ENCODE data around the gene CAPN7.
A peak's percentile ranks its signal among the peaks of the same experiment; 100 is the strongest.

The CAPN7 gene

GRCh38 chr3:15279205-15279604 lies 73.2 kb downstream of the CAPN7 start:
- no peak for DNase-seq

DNA sequence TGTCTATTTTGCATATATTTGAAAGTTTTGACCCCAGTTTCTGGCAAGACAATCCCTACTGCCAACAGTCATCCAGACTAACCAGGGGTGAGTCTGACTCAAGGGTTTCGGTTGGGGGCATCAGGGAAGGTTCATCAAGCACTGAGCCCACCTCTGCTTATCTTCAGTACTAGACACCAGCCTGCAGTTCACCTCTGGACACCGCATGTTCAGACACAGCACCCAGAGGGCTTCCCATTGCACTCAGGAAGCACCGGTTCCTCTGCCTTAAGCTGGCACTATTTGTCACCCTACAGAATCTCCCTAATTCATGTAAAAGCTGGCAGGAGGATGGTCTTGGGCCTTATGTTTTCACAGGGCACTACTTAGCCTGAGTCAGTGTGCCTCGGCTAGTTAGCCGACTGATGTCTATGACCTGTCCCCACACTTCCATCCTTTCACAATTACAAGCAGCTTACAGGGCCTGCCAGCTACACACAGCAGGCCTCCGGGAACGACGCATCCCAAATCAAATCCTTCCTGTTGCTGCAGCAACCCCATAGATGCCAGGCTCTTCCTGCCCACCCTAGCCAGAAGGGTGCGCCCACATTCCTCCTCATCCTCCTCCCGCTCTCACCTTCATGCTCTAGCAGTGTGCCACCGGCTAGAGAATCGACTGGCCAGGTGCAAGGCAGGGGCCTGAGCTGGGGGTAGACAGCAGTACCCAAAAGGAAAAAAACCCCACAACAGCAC lies 73.8 kb downstream of the CAPN7 start:
- no peak for DNase-seq

DNA sequence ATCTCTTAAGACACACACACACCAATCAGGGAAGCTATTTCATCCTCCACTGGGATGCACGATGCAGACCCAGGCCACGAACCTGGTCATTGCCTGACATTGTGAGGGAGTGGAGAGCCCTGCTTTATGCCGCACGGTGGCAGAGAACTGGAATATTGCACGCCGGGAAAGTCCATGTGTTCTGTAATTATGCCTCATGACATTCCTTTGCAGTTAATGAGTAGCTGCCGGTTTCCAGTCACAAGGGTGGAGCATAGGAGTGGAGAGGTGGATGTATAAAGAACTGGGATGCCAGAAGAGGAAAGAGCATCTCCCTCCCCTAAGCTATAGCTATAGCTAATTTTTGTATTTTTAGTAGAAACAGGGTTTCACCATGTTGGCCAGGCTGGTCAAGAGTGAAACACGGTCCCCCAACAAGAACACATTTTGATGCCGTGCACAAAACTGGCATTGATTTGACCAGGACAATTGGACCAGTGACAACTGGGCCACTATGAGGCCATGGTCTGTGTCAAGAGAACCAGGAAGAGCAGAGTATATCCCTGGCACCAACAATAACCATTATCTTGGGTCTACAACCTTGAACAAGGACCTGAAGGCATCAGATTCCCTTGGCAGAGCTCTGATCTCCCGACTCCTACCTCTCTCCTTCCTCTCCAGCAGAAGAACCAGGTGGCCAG lies 74.9 kb downstream of the CAPN7 start:
- DNase-seq: no peak

DNA sequence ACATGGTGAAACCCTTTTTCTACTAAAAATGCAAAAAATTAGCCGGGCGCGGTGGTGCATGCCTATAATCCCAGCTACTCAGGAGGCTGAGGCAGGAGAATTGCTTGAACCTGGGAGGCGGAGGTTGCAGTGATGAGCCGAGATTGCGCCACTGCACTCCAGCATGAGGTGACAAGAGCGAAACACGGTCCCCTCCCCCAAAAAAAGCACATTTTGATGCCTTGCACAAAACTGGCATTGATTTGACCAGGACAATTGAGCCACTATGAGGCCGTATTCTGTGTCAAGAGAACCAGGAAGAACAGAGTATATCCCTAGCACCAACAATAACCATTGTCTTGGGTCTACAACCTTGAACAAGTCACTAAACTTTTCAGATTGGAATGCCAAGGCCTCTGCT lies 75.8 kb downstream of the CAPN7 start:
- no peak for DNase-seq

GRCh38 chr3:15283702-15284101 lies 77.7 kb downstream of the CAPN7 start:
- DNase-seq: no peak

- DNase-seq: no peak
These were observed 78.3 kb downstream of the CAPN7 start for GRCh38 chr3:15284121-15284889.

GRCh38 chr3:15286022-15286421 lies 80.0 kb downstream of the CAPN7 start:
- DNase-seq: no peak

DNA sequence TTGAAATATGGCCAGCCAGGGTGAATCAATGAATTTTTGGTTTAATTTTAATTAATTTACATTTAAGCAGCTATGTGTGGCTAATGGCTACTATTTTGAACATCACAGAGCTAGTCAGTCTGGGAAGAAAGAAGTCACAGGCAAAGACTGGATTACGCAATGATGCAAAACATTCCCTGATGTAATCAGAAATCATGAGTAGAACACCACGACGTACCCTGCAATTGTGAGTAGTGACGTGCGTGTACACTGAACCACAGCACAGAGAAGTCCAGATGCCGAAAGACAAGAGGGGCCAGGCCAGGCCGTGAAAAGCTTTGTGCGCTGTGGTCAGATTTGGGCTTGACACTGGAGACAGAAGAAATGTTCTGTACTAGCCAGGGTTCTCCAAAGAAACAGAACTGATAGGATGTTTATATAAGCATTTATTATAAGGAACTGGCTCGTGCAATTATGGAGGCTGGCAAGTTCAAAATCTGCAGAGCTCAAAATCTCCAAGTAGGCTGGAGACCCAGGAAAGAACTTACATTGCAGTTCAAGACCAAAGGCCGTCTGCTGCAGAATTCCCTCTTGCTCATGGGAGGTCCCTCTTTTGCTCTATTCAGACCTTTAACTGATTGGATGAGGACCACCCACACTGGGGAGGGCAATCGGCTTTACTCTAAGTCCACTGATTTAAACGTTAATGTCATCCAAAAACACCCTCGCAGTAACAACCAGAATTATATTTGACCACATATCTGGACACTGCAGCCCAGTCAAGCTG lies 81.7 kb downstream of the CAPN7 start:
- no peak for DNase-seq

- no peak for DNase-seq
These were observed 82.4 kb downstream of the CAPN7 start for GRCh38 chr3:15288331-15289035.

GRCh38 chr3:15289661-15290060 lies 83.6 kb downstream of the CAPN7 start:
- no peak for DNase-seq

DNA sequence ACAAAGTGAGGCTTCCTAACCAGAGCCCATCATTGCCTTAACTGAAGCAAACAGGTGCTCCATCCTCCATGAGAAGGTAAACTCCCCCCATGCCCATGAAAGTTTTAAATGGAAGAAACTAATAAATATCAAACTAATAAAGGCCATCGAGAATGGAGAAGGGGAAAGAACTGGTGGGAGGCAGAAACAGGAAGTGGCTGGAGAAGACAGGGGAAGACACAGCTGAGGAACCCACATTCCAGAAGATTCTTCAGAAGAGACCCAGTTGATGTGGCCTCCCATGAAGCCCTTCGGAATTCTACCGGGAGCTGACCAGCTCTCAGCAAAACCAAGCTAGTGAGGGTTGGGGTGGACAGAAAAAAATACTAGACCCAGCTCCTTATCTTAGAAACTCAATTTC lies 84.7 kb downstream of the CAPN7 start:
- no peak for DNase-seq

DNA sequence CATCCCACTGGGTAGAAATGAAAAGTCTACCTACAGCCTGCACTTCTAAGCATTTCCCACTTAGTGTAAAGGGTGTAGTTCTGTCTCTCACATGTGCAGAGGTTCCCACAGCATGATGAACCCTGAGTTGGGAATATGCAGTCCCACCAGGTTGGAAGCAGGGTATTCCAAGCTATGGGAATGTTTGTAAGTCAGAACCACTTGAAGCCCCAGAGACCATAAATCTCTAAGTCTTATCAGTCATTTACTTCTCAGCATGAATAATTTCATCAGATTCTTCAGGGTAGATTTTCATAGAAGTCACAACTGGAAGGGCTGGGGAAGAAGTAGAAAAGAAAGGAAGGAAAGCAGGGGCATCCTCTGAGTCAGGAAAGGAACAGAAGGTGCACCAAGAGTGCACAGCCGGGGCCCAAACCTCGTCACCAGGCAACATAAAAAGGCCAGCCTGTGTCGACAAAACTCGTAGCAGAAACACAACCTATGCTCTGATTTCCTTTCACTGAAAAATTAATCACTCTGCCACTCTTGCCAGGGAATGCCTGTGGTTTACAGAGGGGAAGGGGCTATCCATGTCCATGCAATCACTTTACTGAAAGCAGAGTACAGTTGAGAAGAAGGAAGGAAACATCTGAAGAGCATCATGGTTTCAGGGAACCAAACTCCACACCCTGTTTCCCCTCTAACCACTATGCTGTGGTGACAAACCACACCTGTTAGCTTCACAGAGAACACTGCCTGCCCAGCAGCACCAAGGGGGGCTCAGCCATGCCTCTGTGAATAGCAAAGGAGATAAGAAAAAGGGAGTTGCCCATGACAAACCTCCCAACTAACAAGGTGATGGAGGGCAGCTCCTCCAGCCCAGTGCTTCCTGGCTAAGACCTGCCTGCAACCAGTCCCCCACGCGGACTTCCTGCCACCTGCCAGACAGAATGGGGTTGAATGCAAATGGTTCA lies 85.8 kb downstream of the CAPN7 start:
- DNase-seq: peak; percentile 89

GRCh38 chr3:15292765-15293522 lies 86.9 kb downstream of the CAPN7 start:
- no peak for DNase-seq

- peak; percentile 32 for DNase-seq
These were observed 88.9 kb downstream of the CAPN7 start for GRCh38 chr3:15294929-15295328.

DNA sequence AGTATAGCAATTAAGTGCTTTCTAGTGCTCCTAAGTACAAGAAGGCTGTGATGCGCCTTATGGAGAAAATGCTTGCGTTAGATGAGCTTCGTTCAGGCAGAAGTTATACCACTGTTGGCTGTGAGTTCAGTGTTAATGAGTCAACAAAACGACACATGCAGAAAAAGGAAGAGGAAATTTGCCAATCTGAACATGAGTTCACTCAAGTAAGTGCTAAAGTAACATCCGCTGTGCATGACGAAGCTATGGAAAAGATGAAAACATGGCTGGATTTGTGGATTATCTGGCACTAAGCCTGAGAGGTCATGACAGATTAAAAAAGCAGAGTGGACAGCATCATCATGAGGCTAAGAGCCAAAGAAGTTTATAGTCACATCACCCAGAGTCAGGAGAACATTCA lies 89.5 kb downstream of the CAPN7 start:
- peak; percentile 93 for DNase-seq

- DNase-seq: no peak
These were observed 91.7 kb downstream of the CAPN7 start for GRCh38 chr3:15297608-15298350.

GRCh38 chr3:15298504-15298903 lies 92.5 kb downstream of the CAPN7 start:
- no peak for DNase-seq

DNA sequence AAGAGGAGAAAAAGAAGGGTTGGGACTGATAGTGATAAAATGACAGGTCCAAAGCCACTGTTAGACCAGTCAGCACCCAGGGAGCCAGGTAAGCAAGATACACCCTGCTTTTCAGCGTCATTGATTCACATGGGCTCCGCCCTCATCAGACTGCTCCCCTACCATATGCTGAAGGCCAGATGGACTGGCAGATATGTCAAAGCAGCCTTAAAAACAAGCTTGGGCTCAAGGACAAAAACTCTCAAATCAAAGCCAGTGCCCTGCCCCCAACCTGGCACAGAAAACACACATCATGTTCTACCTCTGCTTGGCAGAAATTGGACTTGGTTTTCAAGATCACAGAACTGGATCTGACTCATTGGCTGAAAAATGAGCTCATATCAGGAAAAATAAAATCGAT lies 93.0 kb downstream of the CAPN7 start:
- DNase-seq: no peak

DNA sequence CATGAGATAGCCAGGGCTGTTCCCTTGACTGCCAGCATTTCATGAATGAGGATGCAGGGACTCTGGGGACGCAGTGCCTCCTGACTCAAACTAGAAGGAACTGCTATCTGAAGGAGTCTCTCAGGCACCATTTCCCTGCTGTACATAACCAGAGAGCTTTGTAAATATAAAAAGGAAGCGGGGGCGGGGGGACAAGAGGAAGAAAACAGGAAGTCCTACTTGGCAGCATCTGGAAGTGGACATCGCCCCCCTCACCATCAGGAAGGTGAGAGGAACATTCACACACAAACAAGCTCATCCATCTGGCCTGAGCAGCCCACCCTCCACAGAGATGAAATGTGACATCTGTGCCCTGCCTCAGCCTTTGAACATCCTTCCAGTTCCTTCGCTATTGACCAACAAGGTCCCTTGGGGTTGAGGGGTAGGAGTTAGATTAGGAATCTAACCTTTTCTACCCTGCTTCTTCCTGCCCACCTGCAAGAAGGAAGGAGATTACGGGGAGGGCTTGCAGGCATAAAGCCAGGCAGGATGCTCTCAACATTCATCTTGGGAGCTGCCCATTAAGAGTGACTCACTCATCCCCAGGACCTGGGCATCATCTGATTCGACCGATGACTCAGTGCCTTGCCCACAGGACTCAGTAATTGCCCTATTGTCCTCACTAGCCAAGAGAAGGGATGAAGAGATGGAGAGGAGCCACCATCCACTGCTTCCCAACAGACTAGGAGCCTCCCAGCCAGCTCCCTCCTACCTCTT lies 94.5 kb downstream of the CAPN7 start:
- DNase-seq: no peak

Measured in GF-D8 (cell line).